SH-SY5Y (cell line): Measurements from ENCODE around the gene TMEM143.

ENCODE experiments used
- GATA2 ChIP-seq: IDR thresholded peaks from 2 replicates; pipeline ENCODE4 v1.6.1; 2011; ENCODE audit warnings: mild to moderate bottlenecking, low read depth, low read length
- GATA3 ChIP-seq: IDR thresholded peaks from 2 replicates; pipeline ENCODE4 v1.6.1; 2011; ENCODE audit warnings: low read depth, mild to moderate bottlenecking, low read length, moderate library complexity

- TF ChIP-seq GATA3 (no peak), GATA2 (no peak)
Measured at GRCh38 chr19:48394331-48395169, 30.8 kb upstream of the TMEM143 start.
